CD4-positive, alpha-beta T cell treated with Interleukin-1 beta for 1 hour (primary cell): Measurements from ENCODE around the gene ERCC6L2.
A peak's percentile ranks its signal among the peaks of the same experiment; 100 is the strongest.

Experiments used
- DNase-seq, 2 donors: peaks; one replicate each; pipeline ENCODE4 v3.0.0-alpha.2; 2020 to 2022

The ERCC6L2 gene

GRCh38 chr9:95875305-95876137 lies at the start of gene ERCC6L2:
TSS of gene ERCC6L2 (plus strand) at chr9:95875691. CDS start at chr9:95876039, 348 bp downstream.
- DNase-seq = peak; percentile 95

- no peak for DNase-seq
These were observed 49.2 kb upstream of the ERCC6L2 start for GRCh38 chr9:95826183-95826838.

GRCh38 chr9:95830768-95831167 lies 44.7 kb upstream of the ERCC6L2 start:
- no peak for DNase-seq

- DNase-seq = no peak
These were observed 43.7 kb upstream of the ERCC6L2 start for GRCh38 chr9:95831810-95832209.

GRCh38 chr9:95833546-95834178 lies 41.8 kb upstream of the ERCC6L2 start:
- DNase-seq = no peak

- DNase-seq = no peak
These were observed 41.1 kb upstream of the ERCC6L2 start for GRCh38 chr9:95834281-95834907.

- DNase-seq = no peak
These were observed 40.1 kb upstream of the ERCC6L2 start for GRCh38 chr9:95835393-95835792.

GRCh38 chr9:95836072-95836471 lies 39.4 kb upstream of the ERCC6L2 start:
- DNase-seq = no peak

GRCh38 chr9:95839012-95839411 lies 36.5 kb upstream of the ERCC6L2 start:
- no peak for DNase-seq

GRCh38 chr9:95840074-95840473 lies 35.4 kb upstream of the ERCC6L2 start:
- DNase-seq = no peak

- no peak for DNase-seq
These were observed 34.1 kb upstream of the ERCC6L2 start for GRCh38 chr9:95841377-95841776.

- no peak for DNase-seq
These were observed 29.7 kb upstream of the ERCC6L2 start for GRCh38 chr9:95845751-95846150.

GRCh38 chr9:95848764-95849163 lies 26.7 kb upstream of the ERCC6L2 start:
- DNase-seq = no peak

GRCh38 chr9:95852059-95853032 lies 23.1 kb upstream of the ERCC6L2 start:
- DNase-seq = no peak

GRCh38 chr9:95854386-95855020 lies 21.0 kb upstream of the ERCC6L2 start:
- DNase-seq = no peak

- DNase-seq = no peak
These were observed 19.5 kb upstream of the ERCC6L2 start for GRCh38 chr9:95855961-95856360.

GRCh38 chr9:95857124-95857523 lies 18.4 kb upstream of the ERCC6L2 start:
- DNase-seq = no peak

- DNase-seq = no peak
These were observed 17.6 kb upstream of the ERCC6L2 start for GRCh38 chr9:95857896-95858295.

- DNase-seq = no peak
These were observed 13.1 kb upstream of the ERCC6L2 start for GRCh38 chr9:95862343-95862742.

- DNase-seq = no peak
These were observed 10.5 kb upstream of the ERCC6L2 start for GRCh38 chr9:95864852-95865580.

GRCh38 chr9:95870352-95870751 lies 5.1 kb upstream of the ERCC6L2 start:
- DNase-seq = no peak
